HepG2 (cell line): ENCODE results near the gene FRMD3. TPM values are rescaled to one million over a fixed set of nuclear protein-coding genes. Genes with fewer than 3 reads are reported as not detected.

ENCODE experiments used
- ATAC-seq: fragments of 200-7000 bp; cut with Tn5 transposase; 3 replicates; pipeline ENCODE4 v1.9.1; 2020; ENCODE audit warnings: mild to moderate bottlenecking, moderate library complexity
- BruUV-seq: library from RNA; stranded (reverse); fragments of 400-500 nt; replicated peaks from 2 replicates; lab custom pipeline; 2021; lab: Mats Ljungman, UMichigan
- CTCF ChIA-PET: fragments of 300-600 bp; formaldehyde crosslinking; extraction: SDS; loops from one replicate; lab custom pipeline; 2021; ENCODE audit warnings: low total read pairs, inconsistent platforms, low intra/inter-chr PET ratio; lab: Yijun Ruan, JAX
- POLR2A ChIA-PET: fragments of 350-600 bp; sonication (Branson Sonifier 250); formaldehyde crosslinking; loops from one replicate; lab custom pipeline; 2020; ENCODE audit warnings: antibody characterized with exemption, inconsistent platforms; lab: Yijun Ruan, JAX
- DNase-seq: peaks from one replicate; pipeline ENCODE4 v3.0.0-alpha.2; 2015; ENCODE audit warnings: low spot score
- FAIRE-seq: peaks from 3 replicates; lab custom pipeline; 2011; peaks lifted over from hg19 to GRCh38; lab: Jason Lieb, UNC
- H2AFZ ChIP-seq: one replicate; pipeline ENCODE4 v1.6.1; 2011; ENCODE audit warnings: low read length, inconsistent platforms
- H3K27ac ChIP-seq: fragments of 300-600 bp; 3 replicates; pipeline ENCODE4 v1.8.0; 2011; ENCODE audit warnings: mixed run types, mild to moderate bottlenecking, mixed read lengths, low read length, inconsistent platforms; ENCODE audit not compliant: insufficient read depth; ENCODE audit errors: extremely low read length
- H3K27me3 ChIP-seq, 2 experiments: fragments of 200-600 bp in 1 of 2; 2 replicates in 1 of 2; 3 replicates in 1 of 2; pipeline versions ENCODE4 v1.6.0 to v1.8.0; 2011; ENCODE audit warnings: low read length in 2 of 2, mild to moderate bottlenecking in 2 of 2, moderate library complexity in 2 of 2, inconsistent platforms in 1 of 2; ENCODE audit not compliant: insufficient read depth in 2 of 2, control insufficient read depth in 1 of 2
- H3K36me3 ChIP-seq, 2 experiments: fragments of 200-600 bp in 1 of 2; replicated peaks in 1 of 2; 2 replicates in 1 of 2; 3 replicates in 1 of 2; pipeline versions ENCODE4 v1.5.1 to v1.8.0; 2011; ENCODE audit warnings: low read length in 2 of 2, inconsistent platforms in 1 of 2; ENCODE audit not compliant: insufficient read depth in 2 of 2, control insufficient read depth in 1 of 2
- H3K4me1 ChIP-seq: 2 replicates; pipeline ENCODE4 v1.5.1; 2012; ENCODE audit warnings: low read length, inconsistent platforms; ENCODE audit not compliant: insufficient read depth
- H3K4me2 ChIP-seq: 2 replicates; pipeline ENCODE4 v1.6.0; 2011; ENCODE audit warnings: low read depth, low read length, inconsistent platforms
- H3K4me3 ChIP-seq, 3 experiments: fragments of 200-600 bp in 1 of 3; sonication (generic), shearing (Covaris generic) in 1 of 3; replicated peaks in 1 of 3; 2 replicates each; pipeline ENCODE4 v1.5.1; 2011 to 2016; ENCODE audit warnings: low read length in 3 of 3, inconsistent platforms in 2 of 3, low read depth in 2 of 3, mild to moderate bottlenecking in 2 of 3, control low read depth in 1 of 3, mixed read lengths in 1 of 3; ENCODE audit not compliant: insufficient read depth in 1 of 3
- H3K79me2 ChIP-seq: one replicate; pipeline ENCODE4 v1.6.1; 2011; ENCODE audit warnings: low read length, inconsistent platforms; ENCODE audit not compliant: insufficient read depth
- H3K9ac ChIP-seq: 2 replicates; pipeline ENCODE4 v1.6.0; 2011; ENCODE audit warnings: mild to moderate bottlenecking, low read depth, low read length, inconsistent platforms; ENCODE audit not compliant: insufficient read depth
- H3K9me3 ChIP-seq: 2 replicates; pipeline ENCODE4 v1.5.1; 2012; ENCODE audit warnings: mild to moderate bottlenecking, low read length
- H4K20me1 ChIP-seq: 2 replicates; pipeline ENCODE4 v1.6.0; 2011; ENCODE audit warnings: inconsistent platforms, mild to moderate bottlenecking, low read length, moderate library complexity; ENCODE audit not compliant: insufficient read depth
- CREM ChIP-seq, 2 experiments: sonication (generic) in 1 of 2; formaldehyde crosslinking in 1 of 2; IDR thresholded peaks; 2 replicates each; pipeline versions ENCODE4 v1.4.0 to v1.6.1; 2016 to 2020; ENCODE audit warnings: antibody characterized with exemption in 1 of 2, mild to moderate bottlenecking in 1 of 2, missing genetic modification reagents in 1 of 2
- FOXC1 ChIP-seq: sonication (generic); formaldehyde crosslinking; IDR thresholded peaks from 2 replicates; pipeline ENCODE4 v1.8.0; 2022; ENCODE audit warnings: mild to moderate bottlenecking, missing genetic modification reagents, borderline replicate concordance
- HMGXB4 ChIP-seq, 2 experiments: sonication (generic) in 1 of 2; formaldehyde crosslinking in 1 of 2; IDR thresholded peaks; 2 replicates each; pipeline versions ENCODE4 v1.4.0 to v1.6.1; 2018 to 2020; ENCODE audit warnings: missing genetic modification reagents in 2 of 2, borderline replicate concordance in 1 of 2, low read depth in 1 of 2, mild to moderate bottlenecking in 1 of 2, missing biosample characterization in 1 of 2
- IRF2 ChIP-seq: IDR thresholded peaks from 2 replicates; pipeline ENCODE4 v1.6.1; 2018; ENCODE audit warnings: missing genetic modification reagents, missing compliant biosample characterization
- KDM3A ChIP-seq: IDR thresholded peaks from 2 replicates; pipeline ENCODE4 v1.6.1; 2018; ENCODE audit warnings: low read depth, missing compliant biosample characterization
- KLF12 ChIP-seq: sonication (generic); formaldehyde crosslinking; IDR thresholded peaks from 2 replicates; pipeline ENCODE4 v1.4.0; 2020; ENCODE audit warnings: missing genetic modification reagents, borderline replicate concordance
- KMT2B ChIP-seq: IDR thresholded peaks from 2 replicates; pipeline ENCODE4 v1.6.1; 2016; ENCODE audit warnings: missing genetic modification reagents, missing compliant biosample characterization
- MLXIP ChIP-seq: sonication (generic); formaldehyde crosslinking; IDR thresholded peaks from 2 replicates; pipeline ENCODE4 v1.9.0; 2021; ENCODE audit warnings: missing genetic modification reagents, borderline replicate concordance
- RFX1 ChIP-seq: fragments of 450-650 bp; IDR thresholded peaks from 2 replicates; pipeline ENCODE4 v1.6.1; 2017
- SIN3B ChIP-seq: fragments of 150-350 bp; IDR thresholded peaks from 2 replicates; pipeline ENCODE4 v1.6.1; 2014; ENCODE audit warnings: low read length
- SRSF9 ChIP-seq: fragments of 200-400 bp; formaldehyde crosslinking; IDR thresholded peaks from 2 replicates; pipeline ENCODE4 v1.6.1; 2018; ENCODE audit warnings: borderline replicate concordance, mild to moderate bottlenecking, low read depth, low read length; ENCODE audit not compliant: insufficient read depth, poor library complexity, severe bottlenecking
- STAG1 ChIP-seq: sonication (generic); formaldehyde crosslinking; IDR thresholded peaks from 2 replicates; pipeline ENCODE4 v1.4.0; 2020; ENCODE audit warnings: missing genetic modification reagents
- YY1 ChIP-seq: IDR thresholded peaks from 2 replicates; pipeline ENCODE4 v1.6.1; 2011; ENCODE audit warnings: low read length, low read depth, moderate library complexity, mild to moderate bottlenecking; ENCODE audit not compliant: insufficient read depth, insufficient replicate concordance
- ZNF180 ChIP-seq: sonication (generic); formaldehyde crosslinking; IDR thresholded peaks from 2 replicates; pipeline ENCODE4 v1.4.0; 2020; ENCODE audit warnings: low read depth, missing genetic modification reagents, borderline replicate concordance
- ZNF704 ChIP-seq: sonication (generic); formaldehyde crosslinking; IDR thresholded peaks from 2 replicates; pipeline ENCODE4 v1.8.1; 2023; ENCODE audit warnings: mild to moderate bottlenecking, inconsistent platforms, moderate library complexity, missing genetic modification reagents, borderline replicate concordance
- ZSCAN22 ChIP-seq: sonication (generic); formaldehyde crosslinking; IDR thresholded peaks from 2 replicates; pipeline ENCODE4 v1.4.0; 2020; ENCODE audit warnings: mild to moderate bottlenecking, missing genetic modification reagents
- WGBS: methylation state at CpG from one replicate; pipeline ENCODE4 v1.1.6; 2017; ENCODE audit warnings: low lambda C conversion rate; 5-methylcytosine and 5-hydroxymethylcytosine counted together
- in situ Hi-C: cut with HindIII; loops from 2 replicates; pipeline ENCODE4 v1.10.0; 2017; ENCODE audit warnings: low pct_unique_long_range_greater_than_20kb; ENCODE audit not compliant: extremely low pct_ligation_motif_present
- intact Hi-C: fragments of 100-400 bp; cut with micrococcal nuclease; formaldehyde crosslinking; loops from one replicate; pipeline ENCODE4 v1.10.0; 2022; ENCODE audit not compliant: unreplicated experiment
- polyA plus RNA-seq, 8 experiments: library from polyadenylated mRNA; depleted of rRNA in 3 of 8; stranded (reverse) in 7 of 8; unstranded in 1 of 8; fragments of >200 nt; fragmentation: Illumina TruSeq in 4 of 8; extraction: Trizol in 4 of 8; gene quantifications; 2 replicates each; pipeline versions ENCODE4 v1.2.1 to v1.2.3, GENCODE V29; 2011 to 2016; ENCODE audit warnings: low read depth in 4 of 8, missing spikeins in 1 of 8, mixed read lengths in 1 of 8; ENCODE audit not compliant: insufficient read depth in 1 of 8
- total RNA-seq, 5 experiments: library from RNA; depleted of rRNA; stranded (reverse); fragments of >200 nt; fragmentation: Illumina TruSeq; extraction: Trizol; gene quantifications; 2 replicates each; pipeline ENCODE4 v1.2.3, GENCODE V29; 2016; ENCODE audit warnings: low read depth in 1 of 5

Gene FRMD3
- total and polyA plus RNA-seq, 2 of the 13 experiments (the other 11 are each of a cell fraction or from before 2014, with no cell fraction given) = 3.2 to 7.7 TPM

- CTCF ChIA-PET = interaction anchor here (1.3 to 2.2 kb wide), 3 partner anchors 12 to 325 kb away, joined by 3 to 13 read pairs (median 12); no protein-coding TSS in a partner anchor
- Histone ChIP-seq H3K9ac (no peak overlapping the region; the same call in 1 of the 2 replicates), H2AFZ (peak overlapping the region; percentile 76), H3K4me1 (peaks cover 25% of the 10 kb centered on the region), H3K36me3 (no peaks in the 10 kb centered on the region), H3K9me3 (no peaks in the 10 kb centered on the region), H3K79me2 (no peaks in the 10 kb centered on the region), H3K27ac (peak overlapping the region; percentile 49), H3K4me3 (peak overlapping the region; percentile 48 to 88 (median 73)), H3K27me3 (no peaks in the 10 kb centered on the region), H3K4me2 (peak overlapping the region; percentile 93), H4K20me1 (no peaks in the 10 kb centered on the region)
- POLR2A ChIA-PET = interaction anchor here (1.1 to 1.2 kb wide), 4 partner anchors 12 to 489 kb away, joined by 3 to 5 read pairs (median 4); partner anchors contain the start of genes FRMD3 and UBQLN1
- intact Hi-C loops = loop anchor here (1.0 to 2.0 kb wide), 3 partner anchors 37 to 325 kb away; no protein-coding TSS in a partner anchor
- under 1% methylated on average over 16 of the region's 40 CpGs for WGBS
- peak; percentile 77 for DNase-seq
- ATAC-seq = peak; percentile 96
- BruUV-seq = no TSS peak
- in situ Hi-C loops = loop anchor here (5.0 kb wide), 1 partner anchor 318 kb away; the partner anchor contains the start of gene FRMD3
- peak; percentile 92 for FAIRE-seq
- TF ChIP-seq MLXIP (no peak), STAG1 (CRISPR knock-in tag) (peak; percentile 92), ZNF180 (CRISPR knock-in tag) (no peak), HMGXB4 (CRISPR knock-in tag; IDR thresholded peaks at IDR 0.05; ENCODE audit: borderline replicate concordance in 1 of 2, low read depth in 1 of 2) (peak; percentile 63 to 74; a peak in 3 of 4 replicates), ZNF704 (CRISPR knock-in tag) (0 out of 2 replicates have a peak, but pooled peaks have one; percentile 46), KDM3A (CRISPR knock-in tag) (0 out of 2 replicates have a peak, but pooled peaks have one; percentile 20), IRF2 (CRISPR knock-in tag) (peak; percentile 71), KLF12 (CRISPR knock-in tag) (peak; percentile 46), KMT2B (CRISPR knock-in tag) (0 out of 2 replicates have a peak, but pooled peaks have one; percentile 51), SRSF9 (no peak), YY1 (peak; percentile 46), RFX1 (peak; percentile 50; the same call in 1 of the 2 replicates), ZSCAN22 (CRISPR knock-in tag) (no peak), FOXC1 (CRISPR knock-in tag) (peak; percentile 22; the same call in 1 of the 2 replicates), CREM (IDR thresholded peaks at IDR 0.05) (0 out of 2 replicates have a peak, but pooled peaks have one; percentile 14), CREM (CRISPR knock-in tag; IDR thresholded peaks at IDR 0.05) (no peak), SIN3B (no peak)
Measured at GRCh38 chr9:83219154-83219923, 318.9 kb downstream of the FRMD3 start.
